NCI-H226 (cell line): Measurements from ENCODE around the gene TRPC6.
"Not testable (repeated sequence)": the region's sequence is repeated elsewhere in the genome, so short reads cannot be mapped to it uniquely, and the experiment has no call there.

ENCODE experiments used
- DNase-seq: peaks from one replicate; pipeline ENCODE4 v3.0.0-alpha.2; 2015

Gene TRPC6

GRCh38 chr11:101516546-101516945, 67.3 kb downstream of the TRPC6 start:
- no peak for DNase-seq

GRCh38 chr11:101511065-101511464, 72.7 kb downstream of the TRPC6 start:
- DNase-seq = no peak

- DNase-seq = no peak
Measured at GRCh38 chr11:101510591-101510990, 73.2 kb downstream of the TRPC6 start.

- DNase-seq = no peak
Measured at GRCh38 chr11:101509922-101510321, 73.9 kb downstream of the TRPC6 start.

- no peak for DNase-seq
Measured at GRCh38 chr11:101508370-101508769, 75.4 kb downstream of the TRPC6 start.

- no peak for DNase-seq
Measured at GRCh38 chr11:101498891-101499290, 84.9 kb downstream of the TRPC6 start.

- no peak for DNase-seq
Measured at GRCh38 chr11:101497291-101497690, 86.5 kb downstream of the TRPC6 start.

GRCh38 chr11:101487775-101488174, 96.0 kb downstream of the TRPC6 start:
- DNase-seq = no peak

GRCh38 chr11:101482556-101483124, 101.2 kb downstream of the TRPC6 start:
- no peak for DNase-seq

GRCh38 chr11:101478587-101479369, 105.0 kb downstream of the TRPC6 start:
- no peak for DNase-seq

- no peak for DNase-seq
Measured at GRCh38 chr11:101477926-101478325, 105.9 kb downstream of the TRPC6 start.

GRCh38 chr11:101476191-101476590, 107.6 kb downstream of the TRPC6 start:
- no peak for DNase-seq

GRCh38 chr11:101475699-101476098, 108.1 kb downstream of the TRPC6 start:
- DNase-seq = no peak

GRCh38 chr11:101474666-101475065, 109.1 kb downstream of the TRPC6 start:
- no peak for DNase-seq

- no peak for DNase-seq
Measured at GRCh38 chr11:101470881-101471520, 112.8 kb downstream of the TRPC6 start.

GRCh38 chr11:101470419-101470818, 113.4 kb downstream of the TRPC6 start:
- DNase-seq = no peak

- no peak for DNase-seq
Measured at GRCh38 chr11:101466352-101466751, 117.5 kb downstream of the TRPC6 start.

- not testable (repeated sequence) for DNase-seq
Measured at GRCh38 chr11:101464388-101464787, 119.4 kb downstream of the TRPC6 start.

GRCh38 chr11:101459020-101459419, 124.8 kb downstream of the TRPC6 start:
- DNase-seq = no peak

- no peak for DNase-seq
Measured at GRCh38 chr11:101458161-101458560, 125.6 kb downstream of the TRPC6 start.

GRCh38 chr11:101456812-101457211, 127.0 kb downstream of the TRPC6 start:
- no peak for DNase-seq

GRCh38 chr11:101453682-101454081, 130.1 kb downstream of the TRPC6 start:
- DNase-seq = peak; percentile 41

GRCh38 chr11:101448881-101449442, 134.8 kb downstream of the TRPC6 start:
- no peak for DNase-seq

GRCh38 chr11:101446726-101447125, 137.1 kb downstream of the TRPC6 start:
- no peak for DNase-seq
